Inflammatory macrophage (primary cell): ENCODE data around the gene SNX7.

Experiments
- DNase-seq, 2 donors: peaks; one replicate each; pipeline ENCODE4 v3.0.0-alpha.2; 2020 to 2022

SNX7 gene

GRCh38 chr1:98697781-98698180 lies 36.3 kb downstream of the SNX7 start:
- no peak for DNase-seq

- DNase-seq = no peak
Measured at GRCh38 chr1:98698625-98699024, 37.1 kb downstream of the SNX7 start.

GRCh38 chr1:98700228-98700627 lies 38.7 kb downstream of the SNX7 start:
- no peak for DNase-seq

- DNase-seq = no peak
Measured at GRCh38 chr1:98702976-98703375, 41.5 kb downstream of the SNX7 start.

DNA sequence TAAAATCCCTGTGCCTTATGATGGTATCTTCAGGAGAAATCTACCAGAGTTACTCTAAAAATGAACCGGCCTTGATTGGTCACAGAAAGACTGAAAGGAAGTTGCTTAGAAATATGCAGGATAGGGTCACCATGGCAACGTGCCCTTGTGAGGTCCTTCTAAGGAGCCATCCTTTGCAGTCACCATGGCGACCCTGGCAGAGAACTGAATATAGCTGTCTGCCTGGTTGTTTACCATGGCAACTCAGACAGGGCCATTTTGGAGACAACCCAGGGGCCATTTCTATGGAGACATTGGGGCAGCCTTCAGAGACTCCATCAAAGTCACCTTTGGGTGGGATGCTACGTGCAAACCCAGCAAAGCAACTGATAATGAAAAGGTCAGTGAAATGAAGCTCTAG lies 43.0 kb downstream of the SNX7 start:
- no peak for DNase-seq

DNA sequence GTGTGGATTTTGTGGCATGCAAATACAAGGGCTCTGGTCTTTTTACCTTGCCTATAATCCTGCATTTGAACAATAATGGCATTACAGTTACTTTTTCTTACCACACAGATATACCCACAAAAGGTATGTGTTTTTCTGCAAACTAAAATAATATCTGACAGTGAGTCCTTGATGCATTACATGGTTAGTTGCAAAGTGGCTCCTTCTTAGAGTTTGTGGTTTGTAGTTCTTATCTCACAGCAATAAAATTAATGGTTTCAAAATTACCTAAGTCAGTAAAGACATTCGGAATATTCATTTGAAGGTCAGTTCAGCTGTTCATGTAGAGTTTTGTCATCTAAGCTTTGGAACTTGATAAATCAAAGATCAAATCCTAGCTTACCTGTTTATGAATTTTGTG lies 43.5 kb downstream of the SNX7 start:
- no peak for DNase-seq

- DNase-seq = no peak
Measured at GRCh38 chr1:98705591-98705990, 44.1 kb downstream of the SNX7 start.

DNA sequence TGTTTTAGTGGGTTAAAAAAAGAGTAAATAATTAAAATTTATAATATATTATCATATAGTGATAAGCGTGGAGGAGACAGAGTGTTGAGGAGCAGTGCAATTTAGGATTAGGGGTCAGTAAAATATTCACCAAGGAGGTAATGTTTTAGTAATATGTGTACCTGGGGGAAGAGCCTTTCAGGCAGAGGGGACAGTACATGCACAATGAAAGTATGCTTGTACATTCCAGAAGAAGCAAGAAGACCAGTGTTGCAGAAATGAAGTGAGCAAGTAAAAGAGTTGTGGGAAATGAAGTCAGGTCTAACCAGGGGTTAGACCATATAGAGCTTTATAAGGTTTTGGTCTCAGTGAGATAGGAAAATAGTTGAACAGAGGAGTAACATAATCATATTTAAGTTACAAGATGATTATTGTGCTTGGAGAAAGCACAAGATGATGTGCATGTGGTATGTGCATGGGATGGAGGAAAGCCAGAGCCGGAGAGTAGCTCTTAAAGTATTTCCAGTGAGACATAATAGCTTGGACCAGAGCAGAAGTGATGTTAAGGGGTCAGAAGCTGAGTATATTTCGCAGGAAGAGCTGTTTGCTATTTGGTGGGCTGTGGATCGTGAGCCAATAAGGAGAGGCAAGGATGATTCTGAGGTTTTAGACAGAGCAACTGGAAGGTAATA lies 44.8 kb downstream of the SNX7 start:
- no peak for DNase-seq

- no peak for DNase-seq
Measured at GRCh38 chr1:98707556-98707955, 46.0 kb downstream of the SNX7 start.

DNA sequence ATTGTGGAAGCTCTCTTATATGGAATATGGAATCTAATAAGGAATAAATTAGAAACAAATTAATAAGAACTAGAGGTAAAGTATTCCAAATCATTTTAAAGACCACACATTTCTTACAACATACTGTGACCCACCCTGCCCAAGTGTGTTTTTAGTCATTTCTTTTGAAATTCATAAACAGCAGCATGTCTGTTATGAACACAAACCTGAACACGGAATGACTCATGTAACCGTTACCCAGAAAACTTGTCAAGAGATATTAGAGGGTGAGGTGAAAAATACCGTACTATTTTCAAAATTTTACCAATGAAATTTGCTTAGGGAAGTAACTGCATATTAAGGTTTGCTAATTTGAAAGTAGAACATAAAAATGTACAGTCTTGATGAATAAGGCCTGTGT lies 48.4 kb downstream of the SNX7 start:
- no peak for DNase-seq

GRCh38 chr1:98723574-98723973 lies 62.1 kb downstream of the SNX7 start:
- no peak for DNase-seq

DNA sequence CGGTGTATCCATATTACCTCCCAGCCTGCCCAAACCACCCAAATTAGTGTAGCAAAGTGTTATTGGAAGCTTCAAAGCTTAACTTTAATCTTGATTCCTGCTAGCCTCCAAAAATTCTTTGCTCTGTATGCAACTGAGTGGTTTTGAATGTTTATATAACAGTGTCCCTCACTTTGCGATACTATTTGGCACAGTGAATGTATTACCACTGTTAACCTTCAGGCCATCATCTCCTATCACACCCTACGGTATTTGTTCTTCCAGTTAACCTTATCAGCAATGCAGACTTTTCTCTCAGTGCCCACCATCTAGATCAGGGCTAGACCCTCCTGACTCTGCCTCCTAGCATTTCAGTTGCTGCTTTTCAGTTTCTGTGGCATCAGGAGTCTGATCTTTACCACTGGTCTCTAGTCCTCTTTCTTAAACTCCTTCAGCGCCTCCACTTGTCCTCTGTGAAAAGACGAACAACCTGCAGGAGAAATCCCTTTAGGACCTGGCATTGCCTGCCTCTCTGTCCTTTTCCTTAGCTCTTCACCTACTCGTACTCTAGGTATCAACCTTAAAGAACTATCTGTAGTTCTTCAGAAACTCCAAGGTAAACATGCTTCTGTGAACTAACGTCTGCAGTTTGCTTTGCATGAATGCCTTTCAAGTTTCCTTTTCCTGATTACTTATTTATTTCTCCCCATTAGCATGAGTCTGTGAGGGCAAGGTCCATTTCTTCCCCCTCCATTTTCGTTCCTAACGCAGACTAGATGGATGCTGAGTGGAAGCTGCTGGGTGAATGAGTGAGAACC lies 71.7 kb downstream of the SNX7 start:
- DNase-seq = no peak

GRCh38 chr1:98733782-98734112 lies 72.2 kb downstream of the SNX7 start:
- no peak for DNase-seq

DNA sequence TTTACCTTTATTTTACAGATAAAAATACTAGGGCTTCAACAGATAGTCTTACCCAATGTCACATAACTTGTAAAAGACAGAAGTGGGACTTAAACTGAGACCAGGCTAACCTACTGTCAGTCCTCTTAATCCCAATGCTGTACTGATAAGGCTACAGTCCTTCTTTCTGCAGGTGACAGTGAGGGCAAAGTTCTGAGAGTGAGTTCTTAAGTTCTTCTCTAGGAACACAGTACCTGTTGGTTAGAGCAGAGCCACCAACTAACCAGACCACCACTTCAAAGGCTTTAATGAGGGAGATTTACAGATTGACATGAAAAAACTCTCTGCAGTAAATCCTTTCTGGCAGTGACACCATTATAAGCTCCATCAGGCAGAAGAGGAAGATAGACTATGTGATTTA lies 74.2 kb downstream of the SNX7 start:
- DNase-seq = no peak

DNA sequence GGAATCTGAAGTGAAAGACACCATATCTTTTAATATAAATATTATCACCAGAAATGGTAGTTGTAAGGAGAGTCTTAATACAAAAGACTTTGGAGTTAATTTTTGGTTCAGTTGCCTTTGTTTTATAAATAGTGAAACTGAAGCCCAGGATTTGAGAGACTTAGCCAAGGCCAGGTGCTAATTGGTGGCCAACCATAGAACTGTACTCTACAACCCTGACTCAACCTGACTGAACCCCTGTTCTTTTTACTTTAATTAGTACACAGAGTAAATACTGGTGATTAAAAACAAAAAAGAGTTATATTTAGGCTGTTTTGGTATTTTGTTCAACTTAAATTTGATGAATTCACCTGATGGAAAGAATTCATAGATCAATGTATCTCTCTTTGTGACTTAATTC lies 76.3 kb downstream of the SNX7 start:
- DNase-seq = no peak

DNA sequence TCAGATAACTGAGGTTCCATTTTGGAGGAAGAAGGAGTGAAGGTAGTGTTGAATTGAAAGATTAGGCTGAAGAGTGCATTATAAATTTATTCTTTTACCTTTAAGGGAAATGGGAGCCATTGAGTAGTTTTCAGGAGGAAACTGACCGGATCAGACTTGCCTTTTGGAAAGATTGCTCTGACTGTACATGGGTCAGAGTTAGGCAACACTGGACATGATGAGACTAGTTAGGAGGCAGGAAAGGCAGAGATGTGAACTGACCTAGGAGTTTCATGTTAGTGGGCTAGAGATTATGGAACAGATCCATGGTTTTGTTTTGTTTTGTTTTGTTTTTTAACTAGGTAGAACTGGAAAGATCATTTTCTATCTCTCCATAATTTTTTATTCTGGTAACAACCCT lies 78.2 kb downstream of the SNX7 start:
- no peak for DNase-seq

- no peak for DNase-seq
Measured at GRCh38 chr1:98741164-98741563, 79.6 kb downstream of the SNX7 start.

- DNase-seq = peak in 1 of 2 donors; percentile 46
Measured at GRCh38 chr1:98749152-98749756, 87.7 kb downstream of the SNX7 start.

DNA sequence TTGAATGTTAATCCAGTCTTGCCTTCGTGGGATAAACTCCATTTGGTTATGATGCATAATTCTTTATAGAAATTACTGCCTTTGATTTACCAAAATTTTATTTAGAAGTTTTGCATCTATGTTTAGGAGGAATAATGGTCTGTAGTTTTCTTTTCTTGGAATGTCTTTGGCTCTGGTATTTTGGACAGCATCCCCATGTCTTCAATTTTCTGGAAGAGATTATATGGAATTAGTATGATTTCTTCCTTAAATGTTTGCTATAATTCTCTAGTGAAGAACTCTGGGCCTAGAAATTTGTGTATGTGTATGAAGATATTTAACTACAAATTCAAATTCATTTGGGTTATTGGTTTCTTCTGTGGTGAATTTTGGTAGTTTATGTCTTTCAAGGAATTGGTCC lies 92.7 kb downstream of the SNX7 start:
- DNase-seq = no peak

GRCh38 chr1:98761219-98761865 lies 99.8 kb downstream of the SNX7 start:
- peak; percentile 45 to 56 for DNase-seq

DNA sequence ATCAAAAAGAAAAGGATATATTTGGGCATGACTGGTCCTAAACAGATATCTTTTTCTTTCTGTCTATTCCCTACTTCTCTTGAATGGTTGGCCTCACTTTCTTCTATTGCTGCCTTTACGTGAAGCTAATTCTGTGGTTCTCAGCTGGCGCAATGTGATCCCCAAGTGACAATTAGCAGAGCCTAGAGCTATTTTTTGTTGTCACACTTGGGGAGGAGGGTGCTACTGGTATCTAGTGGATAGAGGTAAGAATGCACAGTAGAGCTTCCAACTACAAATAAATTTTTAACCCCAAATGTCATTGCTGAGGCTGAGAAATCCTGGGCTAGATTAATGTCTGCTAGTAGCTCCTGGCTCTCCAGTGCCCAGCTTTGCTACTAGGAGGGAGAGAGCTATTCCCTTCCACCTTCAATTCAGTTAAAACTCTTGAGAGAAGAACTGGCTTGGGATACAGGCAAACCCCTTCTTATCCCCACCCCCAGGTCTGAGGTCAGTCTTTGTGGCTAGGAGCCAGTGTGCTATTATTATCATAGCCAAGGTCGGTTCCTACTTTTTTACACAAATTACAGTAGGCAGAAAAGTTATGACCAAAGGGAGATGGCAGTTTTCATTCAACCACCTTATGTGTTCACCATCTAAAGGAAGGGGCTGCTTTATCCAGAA lies 102.1 kb downstream of the SNX7 start:
- peak; percentile 17 to 62 for DNase-seq

GRCh38 chr1:98764485-98764884 lies 103.0 kb downstream of the SNX7 start:
- no peak for DNase-seq

- peak; percentile 59 to 62 for DNase-seq
Measured at GRCh38 chr1:98766255-98766654, 104.7 kb downstream of the SNX7 start.
